GM12872 (cell line): ENCODE measurements around the gene PELI2.

Experiments
- CTCF ChIP-seq: IDR thresholded peaks from 3 replicates; pipeline ENCODE4 v1.5.1; 2011; ENCODE audit warnings: low read depth, mild to moderate bottlenecking, low read length, moderate library complexity; ENCODE audit not compliant: insufficient read depth

Gene PELI2

DNA sequence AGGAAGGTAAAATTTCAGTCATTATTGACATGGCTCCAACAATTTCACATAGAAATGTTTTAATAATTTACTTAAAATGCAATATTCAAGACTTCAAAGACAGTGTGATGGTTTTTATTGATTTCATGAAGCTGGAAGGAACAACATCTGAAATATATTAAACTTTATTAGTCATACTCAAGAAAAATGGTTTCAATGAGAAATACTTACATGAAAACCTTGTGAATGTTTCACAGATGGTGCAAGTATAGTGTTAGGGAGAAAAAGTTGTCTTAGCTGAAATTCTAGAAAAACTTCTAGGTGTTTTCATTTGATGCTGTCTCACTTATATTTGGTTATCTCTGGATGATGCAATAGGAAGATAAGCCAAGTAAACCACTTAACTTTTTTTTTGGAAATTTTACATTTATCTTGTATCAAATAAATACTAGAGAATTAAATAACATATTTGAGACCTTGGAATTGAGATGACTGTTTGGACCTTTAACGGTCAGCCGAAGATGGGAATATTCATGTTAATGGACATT, 65.5 kb downstream of the PELI2 start:
- TF ChIP-seq CTCF, result no peak

- no peak for TF ChIP-seq CTCF
Measured at GRCh38 chr14:56185992-56186391, 67.8 kb downstream of the PELI2 start.

- no peak for TF ChIP-seq CTCF
Measured at GRCh38 chr14:56187736-56188135, 69.5 kb downstream of the PELI2 start.

GRCh38 chr14:56189307-56189706, 71.1 kb downstream of the PELI2 start:
- no peak for TF ChIP-seq CTCF

DNA sequence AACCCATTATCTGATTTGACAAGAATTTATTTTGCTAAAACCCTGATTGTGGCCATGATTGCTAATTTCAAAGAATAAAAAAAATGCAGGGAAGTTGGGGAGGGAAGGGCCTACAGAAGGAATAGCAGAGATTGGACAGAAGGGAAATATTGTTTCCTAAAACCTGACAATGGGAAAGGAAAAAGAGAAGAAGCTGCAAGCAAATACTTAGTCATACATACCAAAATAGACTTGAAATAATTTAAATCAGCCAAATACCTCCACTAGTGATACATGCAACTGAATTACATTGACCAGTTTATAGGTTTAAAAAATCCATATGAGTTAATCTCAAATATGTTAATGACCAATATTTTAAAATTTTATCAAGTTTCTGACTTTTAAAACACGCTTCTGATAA, 75.1 kb downstream of the PELI2 start:
- no peak for TF ChIP-seq CTCF

- no peak for TF ChIP-seq CTCF
Measured at GRCh38 chr14:56194042-56194441, 75.8 kb downstream of the PELI2 start.

GRCh38 chr14:56195223-56195622, 77.0 kb downstream of the PELI2 start:
- TF ChIP-seq CTCF, result no peak
